Measurements from ENCODE around the gene ZC3H7A. TPM values are rescaled to one million over a fixed set of nuclear protein-coding genes. Genes with fewer than 3 reads are reported as not detected.

ZC3H7A gene
- total RNA-seq, 5 donors from 2014 or later (not counting 1 experiment from before 2014, with no cell fraction given): 57.6 to 115 (median 68.2) TPM

DNA sequence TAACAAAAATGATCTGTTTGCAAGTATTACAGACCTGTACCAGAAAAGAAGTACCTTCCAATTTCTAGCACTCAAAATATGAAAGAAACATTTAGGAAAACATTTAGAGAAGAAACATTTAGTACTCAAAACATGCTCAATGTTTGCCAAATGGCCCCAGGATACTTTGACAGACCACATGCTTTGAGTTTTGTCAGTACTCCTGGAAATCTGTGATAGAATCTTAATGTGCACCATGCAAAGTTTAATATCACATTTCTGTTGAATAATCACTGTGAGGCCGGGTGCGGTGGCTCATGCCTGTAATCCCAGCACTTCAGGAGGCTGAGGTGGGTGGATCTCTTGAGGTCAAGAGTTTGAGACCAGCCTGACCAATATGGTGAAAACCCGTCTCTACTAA is 8.5 kb upstream of the ZC3H7A start:
- Histone ChIP-seq H3K4me1 (ENCODE audit: control insufficient read depth in 1 of 2, extremely low read depth in 1 of 2, insufficient read depth in 2 of 2, low read length in 2 of 2) (peaks cover 0 to under 1% of the 10 kb centered on the region in 2 experiments), H3K4me3 (ENCODE audit: control insufficient read depth in 1 of 2, extremely low read depth in 1 of 2, low read length in 1 of 2) (no peak overlapping the region), H3K36me3 (ENCODE audit: control insufficient read depth in 2 of 2, extremely low read depth in 1 of 2, insufficient read depth in 1 of 2, low read length in 1 of 2) (no peaks in the 10 kb centered on the region), H3K27ac (ENCODE audit: low read length) (no peak overlapping the region), H3K9me3 (no peaks in the 10 kb centered on the region), H3K27me3 (replicated peaks in 1 of 2; ENCODE audit: control insufficient read depth in 2 of 2, extremely low read depth in 1 of 2, insufficient read depth in 2 of 2, low read length in 1 of 2) (peaks cover 0 to 13% of the 10 kb centered on the region in 2 experiments)
- Mint-ChIP-seq H3K36me3 (no peaks in the 10 kb centered on the region), H3K27me3 (no peaks in the 10 kb centered on the region), H3K4me1 (peaks cover 14 to 17% (median 16%) of the 10 kb centered on the region in 3 donors), H3K4me3 (no peak overlapping the region), H3K9me3 (no peaks in the 10 kb centered on the region), H3K27ac (no peak overlapping the region)
- ATAC-seq (replicated peaks in 1 of 4) (no peak), DNase-seq (no peak)
- CTCF ChIA-PET: no interaction called here
- POLR2A ChIA-PET: interaction anchor here in 1 of 2 donors (0.6 kb wide), 1 partner anchor 254 kb away, joined by 3 read pairs; no protein-coding TSS in a partner anchor
- 100% methylated on average over 2 of the region's 3 CpGs for WGBS (ENCODE audit: insufficient coverage)

GRCh38 chr16:11801481-11802021 is 4.5 kb upstream of the ZC3H7A start:
- no peak for ATAC-seq (replicated peaks in 1 of 4)
- no peaks in the 10 kb centered on the region for H3K9me3 ChIP-seq
- POLR2A ChIA-PET: no interaction called here
- H3K27ac ChIP-seq (ENCODE audit: low read length): no peak overlapping the region
- 100% methylated on average over 1 of the region's 3 CpGs for WGBS (ENCODE audit: insufficient coverage)
- H3K9me3 Mint-ChIP-seq: no peaks in the 10 kb centered on the region
- H3K4me1 Mint-ChIP-seq: peaks cover 36 to 42% (median 40%) of the 10 kb centered on the region in 3 donors
- H3K4me3 Mint-ChIP-seq: no peak overlapping the region
- no peaks in the 10 kb centered on the region for H3K27me3 Mint-ChIP-seq
- H3K4me3 ChIP-seq (ENCODE audit: control insufficient read depth in 1 of 2, extremely low read depth in 1 of 2, low read length in 1 of 2): no peak overlapping the region
- H3K27me3 ChIP-seq (replicated peaks in 1 of 2; ENCODE audit: control insufficient read depth in 2 of 2, extremely low read depth in 1 of 2, insufficient read depth in 2 of 2, low read length in 1 of 2): no peaks in the 10 kb centered on the region
- CTCF ChIA-PET: no interaction called here
- H3K27ac Mint-ChIP-seq: no peak overlapping the region
- H3K4me1 ChIP-seq (ENCODE audit: control insufficient read depth in 1 of 2, extremely low read depth in 1 of 2, insufficient read depth in 2 of 2, low read length in 2 of 2): peaks cover 18 to 31% of the 10 kb centered on the region in 2 experiments
- no peak for DNase-seq
- no peaks in the 10 kb centered on the region for H3K36me3 ChIP-seq (ENCODE audit: control insufficient read depth in 2 of 2, extremely low read depth in 1 of 2, insufficient read depth in 1 of 2, low read length in 1 of 2)
- no peaks in the 10 kb centered on the region for H3K36me3 Mint-ChIP-seq

DNA sequence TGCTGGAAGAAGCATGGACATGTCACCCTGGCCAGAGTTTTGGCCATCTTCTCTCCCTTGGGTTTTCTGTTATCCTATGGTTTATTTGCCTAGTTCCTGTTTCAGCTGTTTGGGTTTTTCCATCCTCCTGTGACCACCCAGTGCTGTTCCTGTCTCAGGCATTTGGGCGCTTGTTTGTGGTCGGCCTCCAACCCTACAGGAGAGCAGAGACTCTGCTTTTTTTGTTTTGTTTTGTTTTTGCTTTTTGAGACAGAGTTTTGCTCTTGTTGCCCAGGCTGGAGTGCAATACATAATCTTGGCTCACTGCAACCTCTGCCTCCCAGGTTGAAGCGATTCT is 3.3 kb upstream of the ZC3H7A start:
- peak overlapping the region in 2 of 3 donors; percentile 61 to 93 for H3K4me3 Mint-ChIP-seq

DNA sequence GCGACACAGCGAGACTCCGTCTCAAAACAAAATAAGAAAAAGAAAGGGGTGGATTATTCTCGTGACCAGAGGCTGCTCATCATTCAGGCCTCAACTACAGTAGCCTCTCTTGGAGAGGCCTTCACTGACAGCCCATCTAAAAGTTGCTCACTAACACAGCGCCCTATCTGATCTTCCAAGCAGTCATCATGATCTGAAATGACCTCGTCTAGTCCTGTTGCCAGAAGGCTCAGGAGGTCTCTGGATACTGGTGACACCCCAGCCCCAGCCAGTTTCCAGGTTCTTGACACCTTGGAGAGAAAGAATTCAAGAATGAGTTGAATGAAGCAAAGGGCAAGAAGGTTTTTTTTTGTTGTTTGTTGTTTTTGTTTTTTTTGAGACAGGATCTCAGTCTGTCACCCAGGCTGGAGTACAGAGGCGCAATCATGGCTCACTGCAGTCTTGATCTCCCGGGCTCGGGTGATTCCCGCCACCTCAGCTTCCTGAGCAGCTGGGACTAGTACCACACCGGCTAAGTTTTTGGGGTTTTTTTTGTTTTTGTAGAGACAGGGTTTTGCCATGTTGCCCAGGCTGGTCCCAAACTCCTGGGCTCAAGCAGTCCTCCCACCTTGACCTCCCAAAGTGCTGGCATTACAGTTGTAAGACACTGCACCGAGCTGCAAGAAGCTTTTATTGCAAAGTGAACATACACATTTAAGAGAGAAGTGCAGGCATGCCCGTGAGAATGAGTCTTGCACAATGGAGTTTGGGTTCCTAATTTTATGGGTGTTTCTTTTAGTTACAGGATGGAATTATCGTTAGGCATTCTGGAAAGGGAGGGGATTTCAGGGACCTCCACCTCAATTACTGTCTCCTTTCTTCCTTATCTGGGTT is 2.7 kb upstream of the ZC3H7A start:
- H3K27ac Mint-ChIP-seq: peak overlapping the region; percentile 94 to 98
- H3K4me1 Mint-ChIP-seq: peaks cover 50 to 56% (median 55%) of the 10 kb centered on the region in 3 donors
- Histone ChIP-seq H3K27me3 (replicated peaks in 1 of 2; ENCODE audit: control insufficient read depth in 2 of 2, extremely low read depth in 1 of 2, insufficient read depth in 2 of 2, low read length in 1 of 2) (no peaks in the 10 kb centered on the region), H3K27ac (ENCODE audit: low read length) (no peak overlapping the region), H3K9me3 (no peaks in the 10 kb centered on the region), H3K36me3 (ENCODE audit: control insufficient read depth in 2 of 2, extremely low read depth in 1 of 2, insufficient read depth in 1 of 2, low read length in 1 of 2) (no peaks in the 10 kb centered on the region), H3K4me1 (ENCODE audit: control insufficient read depth in 1 of 2, extremely low read depth in 1 of 2, insufficient read depth in 2 of 2, low read length in 2 of 2) (peaks cover 20 to 45% of the 10 kb centered on the region in 2 experiments), H3K4me3 (ENCODE audit: control insufficient read depth in 1 of 2, extremely low read depth in 1 of 2, low read length in 1 of 2) (peak overlapping the region in 1 of 2 donors; percentile 8)
- ChIA-PET CTCF (interaction anchor here in 1 of 2 donors (0.6 to 4.0 kb wide), 2 partner anchors 14 to 59 kb away, joined by 3 to 37 read pairs; no protein-coding TSS in a partner anchor), POLR2A (interaction anchor here (0.7 to 1.1 kb wide), 3 partner anchors 9 to 13 kb away, joined by 3 to 6 read pairs (median 5); no protein-coding TSS in a partner anchor)
- no peaks in the 10 kb centered on the region for H3K9me3 Mint-ChIP-seq
- H3K36me3 Mint-ChIP-seq: peaks cover 4% of the 10 kb centered on the region
- peak in 19 of 35 experiments; percentile 17 to 68 (median 35) for DNase-seq
- ATAC-seq (replicated peaks in 1 of 4): peak in 1 of 4 experiments; percentile 23
- no peaks in the 10 kb centered on the region for H3K27me3 Mint-ChIP-seq
- WGBS (ENCODE audit: insufficient coverage): 41% methylated on average over 5 of the region's 14 CpGs
- H3K4me3 Mint-ChIP-seq: peak overlapping the region; percentile 61 to 93 (median 92)

More for the DNA sequence above, 3.3 kb upstream of the ZC3H7A start:
- no peak overlapping the region for H3K27ac ChIP-seq (ENCODE audit: low read length)
- ATAC-seq (replicated peaks in 1 of 4) (no peak), DNase-seq (no peak)
- 100% methylated on average over 1 of the region's 3 CpGs for WGBS (ENCODE audit: insufficient coverage)
- peaks cover 18 to 41% of the 10 kb centered on the region in 2 experiments for H3K4me1 ChIP-seq (ENCODE audit: control insufficient read depth in 1 of 2, extremely low read depth in 1 of 2, insufficient read depth in 2 of 2, low read length in 2 of 2)
- peak overlapping the region; percentile 94 to 98 for H3K27ac Mint-ChIP-seq
- no peaks in the 10 kb centered on the region for H3K9me3 Mint-ChIP-seq
- no peaks in the 10 kb centered on the region for H3K9me3 ChIP-seq
- H3K36me3 ChIP-seq (ENCODE audit: control insufficient read depth in 2 of 2, extremely low read depth in 1 of 2, insufficient read depth in 1 of 2, low read length in 1 of 2): no peaks in the 10 kb centered on the region
- no peaks in the 10 kb centered on the region for H3K36me3 Mint-ChIP-seq
- H3K4me3 ChIP-seq (ENCODE audit: control insufficient read depth in 1 of 2, extremely low read depth in 1 of 2, low read length in 1 of 2): no peak overlapping the region
- H3K27me3 Mint-ChIP-seq: no peaks in the 10 kb centered on the region
- POLR2A ChIA-PET: interaction anchor here in 1 of 2 donors (0.7 kb wide), 1 partner anchor 13 kb away, joined by 3 read pairs; no protein-coding TSS in a partner anchor
- H3K4me1 Mint-ChIP-seq: peaks cover 44 to 50% (median 49%) of the 10 kb centered on the region in 3 donors
- CTCF ChIA-PET: no interaction called here
- no peaks in the 10 kb centered on the region for H3K27me3 ChIP-seq (replicated peaks in 1 of 2; ENCODE audit: control insufficient read depth in 2 of 2, extremely low read depth in 1 of 2, insufficient read depth in 2 of 2, low read length in 1 of 2)

- Mint-ChIP-seq H3K4me1 (peaks cover 58 to 64% (median 62%) of the 10 kb centered on the region in 3 donors), H3K9me3 (no peaks in the 10 kb centered on the region), H3K27ac (peak overlapping the region; percentile 94 to 98), H3K4me3 (peak overlapping the region; percentile 92 to 94 (median 93)), H3K27me3 (no peaks in the 10 kb centered on the region), H3K36me3 (peaks cover 4% of the 10 kb centered on the region)
- ChIA-PET CTCF (interaction anchor here (0.6 to 4.0 kb wide), 4 partner anchors 11 to 160 kb away, joined by 3 to 37 read pairs (median 7); no protein-coding TSS in a partner anchor), POLR2A (interaction anchor here (0.7 to 2.9 kb wide), 4 partner anchors 8 to 115 kb away, joined by 3 to 13 read pairs (median 6); partner anchors contain the start of gene TXNDC11 (in 1 of the 2))
- H3K4me3 ChIP-seq (ENCODE audit: control insufficient read depth in 1 of 2, extremely low read depth in 1 of 2, low read length in 1 of 2): no peak overlapping the region
- peak overlapping the region; percentile 29 for H3K27ac ChIP-seq (ENCODE audit: low read length)
- ATAC-seq (replicated peaks in 1 of 4) (no peak), DNase-seq (no peak)
- H3K4me1 ChIP-seq (ENCODE audit: control insufficient read depth in 1 of 2, extremely low read depth in 1 of 2, insufficient read depth in 2 of 2, low read length in 2 of 2): peaks cover 22 to 46% of the 10 kb centered on the region in 2 experiments
- H3K27me3 ChIP-seq (replicated peaks in 1 of 2; ENCODE audit: control insufficient read depth in 2 of 2, extremely low read depth in 1 of 2, insufficient read depth in 2 of 2, low read length in 1 of 2): no peaks in the 10 kb centered on the region
- H3K9me3 ChIP-seq: no peaks in the 10 kb centered on the region
- H3K36me3 ChIP-seq (ENCODE audit: control insufficient read depth in 2 of 2, extremely low read depth in 1 of 2, insufficient read depth in 1 of 2, low read length in 1 of 2): no peaks in the 10 kb centered on the region
- 100% methylated on average over 1 of the region's 10 CpGs for WGBS (ENCODE audit: insufficient coverage)
Observed at GRCh38 chr16:11799017-11799381, 1.9 kb upstream of the ZC3H7A start.

GRCh38 chr16:11797957-11798299 is 870 bp upstream of the ZC3H7A start:
- Histone ChIP-seq H3K27me3 (replicated peaks in 1 of 2; ENCODE audit: control insufficient read depth in 2 of 2, extremely low read depth in 1 of 2, insufficient read depth in 2 of 2, low read length in 1 of 2) (no peaks in the 10 kb centered on the region), H3K4me1 (ENCODE audit: control insufficient read depth in 1 of 2, extremely low read depth in 1 of 2, insufficient read depth in 2 of 2, low read length in 2 of 2) (peaks cover 24 to 56% of the 10 kb centered on the region in 2 experiments), H3K36me3 (ENCODE audit: control insufficient read depth in 2 of 2, extremely low read depth in 1 of 2, insufficient read depth in 1 of 2, low read length in 1 of 2) (no peaks in the 10 kb centered on the region), H3K9me3 (no peaks in the 10 kb centered on the region), H3K4me3 (ENCODE audit: control insufficient read depth in 1 of 2, extremely low read depth in 1 of 2, low read length in 1 of 2) (peak overlapping the region; percentile 58 to 85), H3K27ac (ENCODE audit: low read length) (peak overlapping the region; percentile 94)
- Mint-ChIP-seq H3K9me3 (no peaks in the 10 kb centered on the region), H3K27me3 (no peaks in the 10 kb centered on the region), H3K36me3 (peaks cover 4% of the 10 kb centered on the region), H3K4me3 (peak overlapping the region; percentile 92 to 94 (median 93)), H3K27ac (peak overlapping the region; percentile 94 to 98), H3K4me1 (peaks cover 68 to 74% (median 73%) of the 10 kb centered on the region in 3 donors)
- 0% methylated on average over 5 of the region's 7 CpGs for WGBS (ENCODE audit: insufficient coverage)
- ChIA-PET POLR2A (interaction anchor here (0.6 to 2.9 kb wide), 10 partner anchors 11 to 543 kb away, joined by 3 to 13 read pairs (median 4); partner anchors contain the start of genes RSL1D1 (in 1 of the 2) and TXNDC11 (in 1 of the 2)), CTCF (interaction anchor here (0.7 to 4.0 kb wide), 14 partner anchors 12 to 318 kb away, joined by 3 to 37 read pairs (median 4); partner anchors contain the start of gene TXNDC11 (in 1 of the 2))
- peak in 1 of 35 experiments; percentile 47 for DNase-seq
- no peak for ATAC-seq (replicated peaks in 1 of 4)

Data from T-cell (primary cell).